Endodermal cell (in vitro differentiated cells): Measurements from ENCODE around the gene ABTB2. TPM values are rescaled to one million over a fixed set of nuclear protein-coding genes. Genes with fewer than 3 reads are reported as not detected.

Experiments used
- DNase-seq: peaks from one replicate; pipeline ENCODE4 v3.0.0-alpha.2; 2017
- H3K27ac ChIP-seq: 2 replicates; pipeline ENCODE4 v1.5.1; 2013; ENCODE audit warnings: mild to moderate bottlenecking, low read depth, low read length, moderate library complexity
- H3K27me3 ChIP-seq: 2 replicates; pipeline ENCODE4 v1.6.1; 2013; ENCODE audit warnings: mild to moderate bottlenecking, low read length, moderate library complexity; ENCODE audit not compliant: insufficient read depth, control insufficient read depth, poor library complexity, severe bottlenecking
- H3K36me3 ChIP-seq: 2 replicates; pipeline ENCODE4 v1.7.0; 2013; ENCODE audit warnings: mild to moderate bottlenecking, low read length, moderate library complexity; ENCODE audit not compliant: control insufficient read depth, insufficient read depth
- H3K4me1 ChIP-seq: one replicate; pipeline ENCODE4 v1.7.0; 2013; ENCODE audit warnings: low read length; ENCODE audit not compliant: control insufficient read depth, insufficient read depth
- H3K4me3 ChIP-seq: 2 replicates; pipeline ENCODE4 v1.5.1; 2013; ENCODE audit warnings: mild to moderate bottlenecking, low read length, moderate library complexity
- H3K9ac ChIP-seq: 2 replicates; pipeline ENCODE4 v1.6.1; 2013; ENCODE audit warnings: mild to moderate bottlenecking, low read length, moderate library complexity; ENCODE audit not compliant: poor library complexity, severe bottlenecking; ENCODE audit errors: extremely low read depth
- H3K9me3 ChIP-seq: 2 replicates; pipeline ENCODE4 v1.6.1; 2013; ENCODE audit warnings: mild to moderate bottlenecking, low read length, moderate library complexity; ENCODE audit not compliant: control insufficient read depth
- H3K27ac Mint-ChIP-seq: 2 replicates; pipeline ENCODE4 v1.8.0; 2020; ENCODE audit warnings: mixed read lengths
- H3K27me3 Mint-ChIP-seq: 2 replicates; pipeline ENCODE4 v1.8.0; 2021; ENCODE audit warnings: mild to moderate bottlenecking, mixed read lengths; ENCODE audit not compliant: insufficient read depth
- H3K36me3 Mint-ChIP-seq: 2 replicates; pipeline ENCODE4 v1.8.0; 2020; ENCODE audit warnings: low read depth, mixed read lengths
- H3K4me1 Mint-ChIP-seq: 2 replicates; pipeline ENCODE4 v1.8.0; 2020; ENCODE audit warnings: mixed read lengths
- H3K4me3 Mint-ChIP-seq: 2 replicates; pipeline ENCODE4 v1.8.0; 2020; ENCODE audit warnings: mild to moderate bottlenecking, moderate library complexity, mixed read lengths
- H3K9me3 Mint-ChIP-seq: 2 replicates; pipeline ENCODE4 v1.8.0; 2020; ENCODE audit warnings: mild to moderate bottlenecking, mixed read lengths
- WGBS, 2 experiments: methylation state at CpG; one replicate each; pipeline versions ENCODE4 v1.1.5 to v1.1.7; 2013; ENCODE audit warnings: missing lambda C conversion rate in 2 of 2, mixed read lengths in 1 of 2; ENCODE audit not compliant: insufficient coverage in 1 of 2, insufficient read length in 1 of 2; 5-methylcytosine and 5-hydroxymethylcytosine counted together
- total RNA-seq, 2 donors: library from RNA; stranded (reverse); fragmentation: NEBNext Ultra II Directional in 1 of 2; extraction: Animal tissue kit (Norgen Biotek cat#: 25700) in 1 of 2; gene quantifications; 2 replicates in 1 of 2; 3 replicates in 1 of 2; pipeline ENCODE4 v1.2.1, GENCODE V29; 2021
- TF ChIP-seq, protein P1 (sequence below): fragments of 200-600 bp; sonication (generic); conservative IDR thresholded peaks from 2 replicates; pipeline ENCODE4 v1.5.0; 2021; ENCODE audit warnings: antibody characterized with exemption, mild to moderate bottlenecking

ABTB2 gene
- total RNA-seq, 2 donors from 2014 or later = 2.9 to 5.2 TPM

DNA sequence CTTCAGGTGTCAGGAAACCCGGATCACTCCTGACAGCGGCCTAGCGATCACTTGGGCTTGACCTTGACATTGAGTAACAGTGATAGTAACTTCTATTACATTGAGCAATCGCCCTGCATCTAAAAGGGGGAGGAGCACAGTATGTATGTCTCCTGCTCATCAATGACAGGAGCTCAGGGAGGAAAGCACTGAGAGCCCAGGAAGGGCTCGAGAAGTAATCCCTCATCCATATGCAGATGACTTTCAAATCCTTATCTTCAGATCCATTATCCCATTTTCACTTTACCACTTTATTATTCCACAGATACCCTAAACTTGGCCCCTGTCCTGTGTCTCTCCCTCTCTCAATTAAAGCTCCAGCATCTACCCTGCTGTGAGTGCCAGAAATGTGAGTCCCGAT is 47.8 kb downstream of the ABTB2 start:
- H3K4me3 Mint-ChIP-seq = peak overlapping the region; percentile 13
- WGBS, 2 experiments = 27 to 69% methylated on average over 5 to 6 of the region's 6 CpGs
- Histone ChIP-seq H3K27ac (no peak overlapping the region), H3K4me1 (no peaks in the 10 kb centered on the region), H3K9ac (no peak overlapping the region), H3K36me3 (no peaks in the 10 kb centered on the region), H3K4me3 (peak overlapping the region; percentile 38), H3K9me3 (no peaks in the 10 kb centered on the region), H3K27me3 (no peaks in the 10 kb centered on the region)
- H3K27me3 Mint-ChIP-seq = peaks cover 52% of the 10 kb centered on the region
- TF ChIP-seq, protein P1, sequence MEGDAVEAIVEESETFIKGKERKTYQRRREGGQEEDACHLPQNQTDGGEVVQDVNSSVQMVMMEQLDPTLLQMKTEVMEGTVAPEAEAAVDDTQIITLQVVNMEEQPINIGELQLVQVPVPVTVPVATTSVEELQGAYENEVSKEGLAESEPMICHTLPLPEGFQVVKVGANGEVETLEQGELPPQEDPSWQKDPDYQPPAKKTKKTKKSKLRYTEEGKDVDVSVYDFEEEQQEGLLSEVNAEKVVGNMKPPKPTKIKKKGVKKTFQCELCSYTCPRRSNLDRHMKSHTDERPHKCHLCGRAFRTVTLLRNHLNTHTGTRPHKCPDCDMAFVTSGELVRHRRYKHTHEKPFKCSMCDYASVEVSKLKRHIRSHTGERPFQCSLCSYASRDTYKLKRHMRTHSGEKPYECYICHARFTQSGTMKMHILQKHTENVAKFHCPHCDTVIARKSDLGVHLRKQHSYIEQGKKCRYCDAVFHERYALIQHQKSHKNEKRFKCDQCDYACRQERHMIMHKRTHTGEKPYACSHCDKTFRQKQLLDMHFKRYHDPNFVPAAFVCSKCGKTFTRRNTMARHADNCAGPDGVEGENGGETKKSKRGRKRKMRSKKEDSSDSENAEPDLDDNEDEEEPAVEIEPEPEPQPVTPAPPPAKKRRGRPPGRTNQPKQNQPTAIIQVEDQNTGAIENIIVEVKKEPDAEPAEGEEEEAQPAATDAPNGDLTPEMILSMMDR = no peak
- H3K9me3 Mint-ChIP-seq = no peaks in the 10 kb centered on the region
- peak; percentile 59 for DNase-seq
- no peaks in the 10 kb centered on the region for H3K36me3 Mint-ChIP-seq
- peak overlapping the region; percentile 11 for H3K27ac Mint-ChIP-seq
- H3K4me1 Mint-ChIP-seq = peaks cover 28% of the 10 kb centered on the region

DNA sequence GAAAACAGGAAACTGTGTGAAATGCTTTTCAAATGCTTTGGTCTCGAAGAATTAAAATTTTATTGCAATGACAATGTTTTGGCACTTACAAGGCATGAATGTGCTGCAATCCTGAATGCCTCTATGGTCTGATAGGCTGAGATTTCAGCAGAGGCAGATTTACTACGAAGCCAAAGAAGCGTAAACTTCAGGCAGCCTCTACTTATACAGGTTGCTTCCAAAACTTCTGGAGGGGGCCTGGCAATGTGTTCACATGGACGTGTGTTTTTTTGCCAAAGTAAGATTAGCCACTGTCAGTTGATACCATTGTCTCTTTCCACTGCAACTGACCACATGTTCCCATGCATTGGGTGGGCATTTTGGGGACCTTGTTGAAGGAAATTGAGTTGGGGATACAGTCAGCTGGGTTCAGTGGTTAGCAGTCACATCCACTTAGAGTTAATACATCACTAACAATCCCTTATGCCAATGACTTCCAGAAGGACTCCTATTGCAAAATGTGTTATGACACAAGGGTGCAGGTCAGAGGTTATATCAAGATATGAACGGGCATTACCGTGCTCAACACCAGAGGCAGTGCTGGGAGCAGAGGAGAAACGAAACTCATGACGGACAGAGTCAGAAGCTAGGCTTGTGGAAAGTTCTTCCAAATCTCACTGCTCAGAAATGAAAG is 48.8 kb downstream of the ABTB2 start:
- Histone ChIP-seq H3K27me3 (no peaks in the 10 kb centered on the region), H3K4me3 (no peak overlapping the region), H3K36me3 (no peaks in the 10 kb centered on the region), H3K9me3 (no peaks in the 10 kb centered on the region), H3K27ac (no peak overlapping the region), H3K9ac (no peak overlapping the region), H3K4me1 (no peaks in the 10 kb centered on the region)
- no peak overlapping the region for H3K27ac Mint-ChIP-seq
- 86 to 91% methylated on average over 8 of the region's 8 CpGs for WGBS, 2 experiments
- H3K9me3 Mint-ChIP-seq = no peaks in the 10 kb centered on the region
- H3K4me3 Mint-ChIP-seq = no peak overlapping the region
- H3K36me3 Mint-ChIP-seq = no peaks in the 10 kb centered on the region
- TF ChIP-seq, protein P1 = no peak
- H3K27me3 Mint-ChIP-seq = peaks cover 45% of the 10 kb centered on the region
- no peak for DNase-seq
- peaks cover 28% of the 10 kb centered on the region for H3K4me1 Mint-ChIP-seq

DNA sequence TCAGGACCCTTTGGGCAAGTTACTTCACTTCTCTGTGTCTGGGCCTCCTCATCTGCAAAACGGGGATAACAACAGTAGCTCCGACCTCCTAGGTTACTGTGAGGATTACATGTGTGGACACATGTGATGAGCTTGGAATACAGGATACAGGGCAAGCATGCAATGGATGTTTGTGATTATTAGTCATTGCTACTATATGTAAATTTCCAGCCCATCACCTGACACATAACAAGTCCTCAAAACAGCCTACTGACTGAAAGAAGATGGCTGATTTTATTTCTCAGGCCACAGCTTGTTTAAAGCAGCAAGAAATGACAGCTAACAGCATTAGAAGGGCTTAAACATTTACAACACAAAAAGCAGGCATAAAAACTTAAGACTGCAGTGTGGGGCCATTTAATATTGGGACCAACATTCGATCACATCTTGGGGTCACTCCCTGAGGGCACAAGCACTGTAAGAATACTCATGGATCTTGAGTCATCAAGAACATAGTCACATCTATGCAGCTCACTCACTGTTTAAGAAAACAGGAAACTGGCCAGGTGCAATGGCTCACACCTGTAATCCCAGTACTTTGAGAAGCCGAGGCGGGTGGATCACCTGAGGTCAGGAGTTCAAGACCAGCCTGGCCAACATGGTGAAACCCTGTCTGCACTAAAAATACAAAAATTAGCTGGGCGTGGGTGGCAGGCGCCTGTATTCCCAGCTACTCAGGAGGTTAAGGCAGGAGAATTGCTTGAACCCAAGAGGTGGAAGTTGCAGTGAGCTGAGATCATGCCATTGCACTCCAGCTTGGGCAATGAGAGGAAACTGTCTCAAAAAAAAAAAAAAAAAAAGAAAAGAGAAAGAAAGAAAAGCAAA is 49.5 kb downstream of the ABTB2 start:
- Histone ChIP-seq H3K9ac (no peak overlapping the region), H3K27me3 (no peaks in the 10 kb centered on the region), H3K9me3 (no peaks in the 10 kb centered on the region), H3K27ac (no peak overlapping the region), H3K36me3 (no peaks in the 10 kb centered on the region), H3K4me3 (no peak overlapping the region), H3K4me1 (no peaks in the 10 kb centered on the region)
- Mint-ChIP-seq H3K27ac (peak overlapping the region; percentile 16), H3K4me1 (peaks cover 28% of the 10 kb centered on the region), H3K9me3 (no peaks in the 10 kb centered on the region), H3K27me3 (peaks cover 42% of the 10 kb centered on the region), H3K36me3 (no peaks in the 10 kb centered on the region), H3K4me3 (no peak overlapping the region)
- TF ChIP-seq, protein P1 = no peak
- WGBS, 2 experiments = 90 to 91% methylated on average over 5 to 7 of the region's 7 CpGs
- DNase-seq = no peak
